Stimulated activated CD8-positive, alpha-beta memory T cell treated with anti-CD3 and anti-CD28 coated beads, Interleukin-2, amount 100 ng/mL, for 1 hour (primary cell): ENCODE data around the gene ALDOA.
"Not testable (repeated sequence)": the region's sequence is repeated elsewhere in the genome, so short reads cannot be mapped to it uniquely, and the experiment has no call there.

Experiments
- DNase-seq, 2 donors: peaks; one replicate each; pipeline ENCODE4 v3.0.0-alpha.2; 2020; ENCODE audit warnings: low read depth in 2 of 2

Gene ALDOA

DNA sequence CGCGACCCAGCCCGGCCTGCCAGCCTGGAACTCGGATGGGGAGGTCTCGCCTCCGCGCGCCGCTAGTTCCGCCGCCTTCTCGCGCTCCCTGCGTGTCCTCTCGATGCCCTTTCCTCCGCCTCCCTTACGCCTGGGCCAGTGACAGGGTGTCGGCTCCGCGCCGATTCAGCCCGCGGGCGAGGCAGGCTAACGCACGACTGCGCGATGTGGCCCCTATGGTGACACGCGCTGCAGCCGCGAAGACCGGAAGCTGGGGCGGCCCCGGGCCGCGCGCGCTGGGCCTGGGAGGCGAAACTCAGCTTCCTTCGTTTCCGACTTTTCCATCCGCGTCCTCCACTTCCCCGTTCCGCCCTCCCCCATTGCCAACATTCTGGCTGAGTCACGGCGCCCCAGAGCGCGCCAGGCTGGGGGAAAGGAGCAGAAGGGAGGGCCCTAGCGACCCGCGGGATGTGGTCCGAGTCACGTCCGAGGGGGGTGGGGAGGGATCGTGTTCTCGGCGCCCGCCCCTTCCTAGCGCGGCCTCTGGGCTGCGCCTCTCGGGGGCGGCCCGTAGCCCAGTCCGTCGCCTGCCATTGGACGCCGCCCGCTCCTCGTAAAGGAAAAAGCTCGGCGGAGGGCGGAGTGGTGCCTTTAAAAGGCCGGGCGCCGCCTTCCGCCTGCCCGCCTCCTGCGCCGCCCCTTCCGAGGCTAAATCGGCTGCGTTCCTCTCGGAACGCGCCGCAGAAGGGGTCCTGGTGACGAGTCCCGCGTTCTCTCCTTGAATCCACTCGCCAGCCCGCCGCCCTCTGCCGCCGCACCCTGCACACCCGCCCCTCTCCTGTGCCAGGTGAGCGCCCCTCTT lies at the start of gene ALDOA:
TSS of gene ALDOA (plus strand) at position 659 of the 841 bp plus-strand sequence. CDS start 1,138 bp downstream, outside the sequence.
- DNase-seq = peak; percentile 90 to 91

GRCh38 chr16:30016555-30017276 lies 48.8 kb upstream of the ALDOA start:
- DNase-seq = no peak

GRCh38 chr16:30017277-30017656 lies 48.3 kb upstream of the ALDOA start:
- no peak for DNase-seq

- DNase-seq = not testable (repeated sequence)
Measured at GRCh38 chr16:30017937-30018336, 47.6 kb upstream of the ALDOA start.

DNA sequence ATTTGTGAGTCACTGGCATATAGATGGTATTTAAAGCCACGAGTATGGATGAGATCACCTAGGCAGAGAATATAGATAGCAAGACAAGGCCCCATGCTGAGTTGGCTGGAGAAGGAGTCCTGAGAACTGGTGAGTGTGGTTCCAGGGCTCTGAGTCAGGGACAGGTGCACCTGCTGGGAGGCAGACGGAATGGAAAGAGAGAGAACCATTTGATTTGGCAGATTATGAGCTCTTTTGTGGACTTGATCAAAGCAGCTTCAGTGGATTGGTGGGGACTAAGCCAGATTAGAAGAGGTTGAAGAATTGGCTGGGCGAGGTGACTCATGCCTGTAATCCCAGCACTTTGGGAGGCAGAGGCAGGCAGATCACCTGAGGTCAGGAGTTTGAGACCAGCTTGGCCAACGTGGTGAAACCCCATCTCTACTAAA lies 46.8 kb upstream of the ALDOA start:
- DNase-seq = no peak

DNA sequence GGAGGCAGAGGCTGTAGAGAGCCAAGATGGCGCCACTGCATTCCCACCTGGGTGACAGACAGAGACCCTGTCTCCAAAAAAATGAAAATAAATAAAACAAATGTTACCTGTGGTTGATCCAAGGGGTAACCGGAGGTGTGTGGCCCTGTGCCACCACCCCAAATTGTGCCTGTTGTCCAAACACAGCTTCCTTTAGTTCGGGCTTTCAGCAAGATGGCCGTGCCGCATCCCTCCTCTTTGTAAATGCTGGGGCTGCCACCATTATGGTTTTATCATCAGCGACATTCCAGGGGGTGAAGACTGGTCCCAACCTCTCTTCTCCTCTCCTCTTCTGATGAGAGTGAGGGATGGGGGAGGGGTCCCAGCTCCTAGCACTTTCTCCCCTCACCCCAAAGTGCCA lies 42.7 kb upstream of the ALDOA start, which contains the start of gene C16orf92:
TSS of gene C16orf92 (plus strand) at position 312 of the 400 bp plus-strand sequence. CDS start 143 bp downstream, outside the sequence.
- DNase-seq = no peak

DNA sequence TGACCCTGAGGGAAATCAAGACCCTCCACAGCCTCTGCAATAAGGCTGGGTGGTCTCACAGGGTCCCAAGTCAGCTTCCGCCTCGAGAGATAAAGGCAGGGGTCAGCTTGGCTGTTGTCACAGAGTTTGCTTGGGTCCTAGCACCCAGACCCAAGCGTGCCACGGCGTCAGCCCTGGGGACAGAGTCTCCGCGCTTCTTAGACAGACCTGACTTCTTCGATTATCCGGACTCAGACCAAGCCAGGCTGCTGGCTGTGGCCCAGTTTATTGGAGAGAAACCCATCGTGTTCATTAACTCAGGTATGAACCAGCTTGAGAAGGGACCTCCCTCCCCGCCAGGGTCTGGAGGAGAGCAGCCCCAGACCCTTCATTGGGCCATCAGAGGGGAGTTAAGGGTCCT lies 42.0 kb upstream of the ALDOA start:
- DNase-seq = no peak

- DNase-seq = no peak
Measured at GRCh38 chr16:30024451-30024850, 41.1 kb upstream of the ALDOA start.

GRCh38 chr16:30025156-30025555 lies 40.4 kb upstream of the ALDOA start:
- no peak for DNase-seq

DNA sequence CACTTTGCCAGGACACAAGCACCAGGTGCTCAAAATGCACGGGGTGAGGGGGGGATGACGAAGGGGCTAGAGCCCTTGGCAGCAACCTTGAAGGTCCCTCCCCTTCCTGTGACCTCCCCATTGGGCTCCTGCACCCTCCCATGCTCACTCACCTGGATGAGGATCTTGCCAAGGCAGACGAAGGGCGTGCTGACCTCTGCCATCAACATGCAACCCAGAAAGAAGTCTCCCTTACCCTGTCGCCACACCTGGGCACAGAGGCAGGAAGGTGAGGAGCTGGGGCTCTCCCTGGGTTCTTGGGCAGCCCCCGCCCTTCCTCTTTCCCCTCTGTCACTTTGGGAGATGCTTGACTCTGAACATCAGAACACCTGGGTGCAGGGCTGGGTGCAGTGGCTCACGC lies 40.0 kb upstream of the ALDOA start:
- DNase-seq = no peak

DNA sequence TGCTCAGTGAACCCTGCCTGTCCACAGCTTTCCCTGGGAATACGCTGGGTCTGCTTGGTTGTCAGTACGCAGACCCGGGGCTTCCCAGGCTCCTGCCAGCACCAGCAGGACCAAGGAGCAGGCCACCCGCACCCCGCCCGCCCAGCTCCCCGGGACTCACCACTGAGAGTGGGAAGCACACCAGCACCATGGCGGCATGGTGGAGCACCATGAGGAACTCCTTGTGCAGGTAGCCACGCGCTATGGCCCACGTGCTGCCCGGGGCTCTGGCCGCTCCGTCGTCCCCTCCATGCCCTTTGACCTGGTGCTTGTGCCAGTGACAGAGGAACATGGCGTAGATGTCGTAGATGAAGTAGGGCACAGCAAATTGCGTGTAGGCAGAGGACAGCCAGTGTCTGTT lies 39.1 kb upstream of the ALDOA start:
- no peak for DNase-seq

DNA sequence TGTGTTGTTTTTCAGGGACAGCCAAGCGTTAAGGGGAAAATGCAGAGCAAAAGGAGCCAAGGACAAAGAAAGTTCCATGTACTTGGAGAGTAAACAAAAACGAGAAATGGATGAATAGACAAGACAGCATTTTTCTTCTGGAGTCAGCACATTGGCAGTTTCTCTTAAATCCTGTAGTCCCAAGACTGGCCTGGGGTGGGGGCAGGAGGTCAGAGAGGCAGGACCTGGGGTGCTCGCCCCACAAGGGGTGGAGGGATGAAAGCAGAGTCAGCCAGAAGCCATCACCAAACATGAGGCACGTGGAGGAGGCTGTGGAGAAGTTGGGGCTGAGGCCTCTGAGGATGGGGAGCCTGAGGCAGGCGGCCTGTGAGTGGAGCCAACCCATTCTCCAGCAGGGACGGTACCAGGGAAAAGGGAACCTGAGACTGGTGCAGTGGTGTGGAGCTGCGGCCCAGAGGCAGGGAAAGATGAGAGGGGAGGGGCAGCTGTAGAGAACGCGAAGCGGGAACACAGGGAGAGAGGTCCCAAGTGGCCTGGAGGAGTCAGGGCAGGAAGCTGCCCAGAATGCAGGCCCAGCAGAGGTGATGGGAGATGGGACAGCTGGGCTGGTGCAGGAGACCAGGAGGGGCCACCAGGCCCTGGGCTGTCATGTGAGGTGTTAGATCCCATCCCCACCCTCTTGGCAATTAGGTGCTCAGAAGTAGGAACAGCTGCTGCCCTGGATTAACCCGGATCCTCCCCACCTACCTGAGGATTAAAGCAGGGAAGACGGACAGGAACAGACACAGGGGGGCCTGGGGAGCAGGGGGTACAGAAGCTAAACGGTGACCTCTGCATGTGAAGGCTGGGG lies 37.7 kb upstream of the ALDOA start:
- no peak for DNase-seq

GRCh38 chr16:30028438-30029076 lies 37.0 kb upstream of the ALDOA start:
- DNase-seq = no peak

DNA sequence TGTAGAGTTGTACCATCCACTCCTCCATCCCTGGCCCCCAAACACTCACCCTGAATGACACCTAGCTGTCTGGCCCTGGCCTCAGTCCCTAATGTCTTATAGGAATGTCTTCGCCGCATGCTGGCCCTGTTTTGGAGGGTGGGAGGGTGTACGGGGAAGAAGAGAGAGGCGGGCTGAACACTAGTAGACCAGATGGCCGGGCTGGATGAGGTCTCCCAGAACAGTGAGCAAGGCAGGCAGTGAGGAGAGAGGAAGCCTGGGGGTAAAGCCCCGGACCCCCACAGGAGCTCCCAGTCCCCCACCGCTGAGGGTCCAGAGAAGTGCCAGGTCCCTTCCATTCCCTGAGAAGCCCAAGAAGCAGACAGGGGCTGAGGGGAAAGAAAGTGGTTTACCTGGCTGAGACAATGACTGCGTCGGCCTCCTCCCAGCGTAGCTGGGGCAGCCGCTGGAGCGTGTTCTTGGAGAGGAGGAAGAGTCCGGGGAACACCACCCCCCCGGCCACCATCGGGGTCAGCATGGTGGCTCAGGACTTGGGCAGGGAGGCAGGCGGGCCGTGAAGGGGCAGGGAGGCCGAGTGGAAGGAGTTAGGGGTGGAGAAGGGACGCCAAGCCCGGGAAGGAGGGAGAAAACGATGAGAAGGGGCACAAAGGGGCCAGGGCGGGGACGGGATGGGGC lies 35.4 kb upstream of the ALDOA start:
- no peak for DNase-seq

GRCh38 chr16:30030841-30031413 lies 34.6 kb upstream of the ALDOA start, which contains the start of gene TLCD3B:
TLCD3B (minus strand) TSS chr16:30031271; CDS start chr16:30030527, 744 bp downstream.
- DNase-seq = no peak

- no peak for DNase-seq
Measured at GRCh38 chr16:30031477-30031918, 34.1 kb upstream of the ALDOA start.

DNA sequence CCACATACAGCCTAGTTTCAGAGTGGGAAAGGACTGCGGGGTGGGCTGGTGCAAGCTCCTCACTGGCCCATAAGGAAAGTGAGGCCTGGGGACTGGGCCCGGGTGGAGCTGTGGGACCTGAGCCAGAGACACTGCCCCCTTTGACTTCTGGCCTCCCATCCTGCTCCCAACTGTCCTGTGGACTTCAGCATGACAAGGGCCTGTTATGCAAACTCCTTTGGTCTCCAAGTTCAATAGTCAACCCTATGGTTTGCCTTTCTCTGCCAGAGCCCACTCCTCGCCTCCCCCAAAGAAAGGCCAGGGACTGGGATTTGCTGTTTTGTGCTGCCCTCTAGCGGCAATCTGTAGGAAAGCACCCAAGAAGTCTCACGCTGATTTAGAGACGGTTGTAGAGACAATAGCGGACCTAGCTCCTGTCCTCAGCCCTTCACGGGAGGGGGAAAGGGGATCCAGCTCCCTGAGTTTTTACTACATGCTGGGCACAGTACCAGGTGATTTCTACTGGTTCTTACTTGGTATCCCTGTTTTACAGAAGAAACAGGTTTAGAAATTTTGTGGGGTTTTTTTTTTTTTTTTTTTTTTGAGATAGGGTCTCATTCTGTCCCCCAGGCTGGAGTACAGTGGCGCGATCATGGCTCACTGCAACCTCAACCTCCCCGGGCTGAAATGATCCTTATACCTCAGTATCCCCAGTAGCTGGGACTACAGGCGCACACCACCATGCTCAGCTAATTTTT lies 33.3 kb upstream of the ALDOA start:
- peak in 1 of 2 donors; percentile 33 for DNase-seq

- DNase-seq = no peak
Measured at GRCh38 chr16:30033270-30033669, 32.3 kb upstream of the ALDOA start.

DNA sequence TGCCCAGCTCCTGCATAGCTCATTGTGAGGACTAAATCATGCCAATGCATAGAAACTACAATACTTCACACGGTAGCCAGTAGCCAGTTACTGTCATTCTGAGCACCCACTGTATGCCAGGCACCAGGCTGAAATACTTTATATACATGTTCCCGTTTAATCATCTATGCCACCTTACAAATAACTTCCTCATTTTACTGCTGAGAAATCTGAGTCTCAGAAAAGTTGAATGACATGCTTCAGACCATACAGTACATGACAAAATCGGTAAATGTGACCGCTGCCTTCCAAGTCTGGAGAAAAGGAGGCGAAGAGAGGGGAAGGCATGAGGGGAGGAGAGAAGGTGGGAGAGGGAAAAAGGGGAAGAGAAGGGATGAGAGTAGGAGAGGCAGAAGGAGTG lies 25.3 kb upstream of the ALDOA start:
- DNase-seq = no peak

GRCh38 chr16:30040690-30041089 lies 24.9 kb upstream of the ALDOA start:
- not testable (repeated sequence) for DNase-seq
